SK-N-SH treated with all-trans-retinoic acid at 6 μM for 48 hours (cell line): ENCODE measurements around the gene EVC.

Experiments used
- ARNTL ChIP-seq: fragments of 450-650 bp; formaldehyde crosslinking; IDR thresholded peaks from 2 replicates; pipeline ENCODE4 v1.5.0; 2020; ENCODE audit warnings: low read depth, mild to moderate bottlenecking, moderate library complexity, borderline replicate concordance
- OSR1 ChIP-seq: fragments of 250-450 bp; sonication (Bioruptor Pico); IDR thresholded peaks from 2 replicates; pipeline ENCODE4 v1.8.0; 2022; ENCODE audit warnings: moderate library complexity, mild to moderate bottlenecking, inconsistent platforms
- RARB ChIP-seq: fragments of 250-450 bp; sonication (Bioruptor Pico); IDR thresholded peaks from 2 replicates; pipeline ENCODE4 v1.8.0; 2021; ENCODE audit warnings: mild to moderate bottlenecking, moderate library complexity
- ZFP3 ChIP-seq: fragments of 250-450 bp; sonication (Bioruptor Pico); IDR thresholded peaks from 2 replicates; pipeline ENCODE4 v1.5.0; 2020; ENCODE audit warnings: mild to moderate bottlenecking, moderate library complexity
- TF ChIP-seq, protein P1 (sequence below): fragments of 250-450 bp; sonication (Bioruptor Pico); IDR thresholded peaks from 2 replicates; pipeline ENCODE4 v1.8.0; 2020; ENCODE audit warnings: mild to moderate bottlenecking, moderate library complexity, borderline replicate concordance
- TF ChIP-seq, protein P2 (sequence below): fragments of 250-450 bp; sonication (Bioruptor Pico); IDR thresholded peaks from 2 replicates; pipeline ENCODE4 v1.5.0; 2020; ENCODE audit warnings: mild to moderate bottlenecking, moderate library complexity
- TF ChIP-seq, protein P3 (sequence below): fragments of 250-450 bp; sonication (Bioruptor Pico); IDR thresholded peaks from 2 replicates; pipeline ENCODE4 v1.8.0; 2021; ENCODE audit warnings: low read depth, mild to moderate bottlenecking, moderate library complexity, borderline replicate concordance

DNA sequence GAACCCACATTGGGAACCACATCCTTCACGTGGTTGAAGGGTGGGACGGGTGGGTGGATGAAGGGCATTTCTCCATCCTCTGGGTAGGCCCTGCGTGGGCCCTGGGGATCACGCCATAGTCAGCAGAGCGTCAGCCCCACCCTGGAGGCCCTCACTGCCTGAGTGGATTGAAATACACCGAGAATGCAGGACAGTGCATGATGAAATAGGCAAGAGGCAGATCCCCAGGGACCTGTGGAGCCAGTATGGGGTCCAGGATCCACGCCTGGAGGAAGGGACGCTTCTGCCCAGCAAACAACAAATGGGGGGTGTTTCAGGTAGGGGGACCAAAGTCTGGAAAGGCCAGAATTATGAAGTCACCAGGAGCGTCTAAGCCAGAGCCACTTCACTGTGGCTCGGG, 19.4 kb downstream of the EVC start:
- TF ChIP-seq, protein P1, sequence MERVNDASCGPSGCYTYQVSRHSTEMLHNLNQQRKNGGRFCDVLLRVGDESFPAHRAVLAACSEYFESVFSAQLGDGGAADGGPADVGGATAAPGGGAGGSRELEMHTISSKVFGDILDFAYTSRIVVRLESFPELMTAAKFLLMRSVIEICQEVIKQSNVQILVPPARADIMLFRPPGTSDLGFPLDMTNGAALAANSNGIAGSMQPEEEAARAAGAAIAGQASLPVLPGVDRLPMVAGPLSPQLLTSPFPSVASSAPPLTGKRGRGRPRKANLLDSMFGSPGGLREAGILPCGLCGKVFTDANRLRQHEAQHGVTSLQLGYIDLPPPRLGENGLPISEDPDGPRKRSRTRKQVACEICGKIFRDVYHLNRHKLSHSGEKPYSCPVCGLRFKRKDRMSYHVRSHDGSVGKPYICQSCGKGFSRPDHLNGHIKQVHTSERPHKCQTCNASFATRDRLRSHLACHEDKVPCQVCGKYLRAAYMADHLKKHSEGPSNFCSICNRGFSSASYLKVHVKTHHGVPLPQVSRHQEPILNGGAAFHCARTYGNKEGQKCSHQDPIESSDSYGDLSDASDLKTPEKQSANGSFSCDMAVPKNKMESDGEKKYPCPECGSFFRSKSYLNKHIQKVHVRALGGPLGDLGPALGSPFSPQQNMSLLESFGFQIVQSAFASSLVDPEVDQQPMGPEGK (CRISPR knock-in tag), result no peak
- TF ChIP-seq, protein P2, sequence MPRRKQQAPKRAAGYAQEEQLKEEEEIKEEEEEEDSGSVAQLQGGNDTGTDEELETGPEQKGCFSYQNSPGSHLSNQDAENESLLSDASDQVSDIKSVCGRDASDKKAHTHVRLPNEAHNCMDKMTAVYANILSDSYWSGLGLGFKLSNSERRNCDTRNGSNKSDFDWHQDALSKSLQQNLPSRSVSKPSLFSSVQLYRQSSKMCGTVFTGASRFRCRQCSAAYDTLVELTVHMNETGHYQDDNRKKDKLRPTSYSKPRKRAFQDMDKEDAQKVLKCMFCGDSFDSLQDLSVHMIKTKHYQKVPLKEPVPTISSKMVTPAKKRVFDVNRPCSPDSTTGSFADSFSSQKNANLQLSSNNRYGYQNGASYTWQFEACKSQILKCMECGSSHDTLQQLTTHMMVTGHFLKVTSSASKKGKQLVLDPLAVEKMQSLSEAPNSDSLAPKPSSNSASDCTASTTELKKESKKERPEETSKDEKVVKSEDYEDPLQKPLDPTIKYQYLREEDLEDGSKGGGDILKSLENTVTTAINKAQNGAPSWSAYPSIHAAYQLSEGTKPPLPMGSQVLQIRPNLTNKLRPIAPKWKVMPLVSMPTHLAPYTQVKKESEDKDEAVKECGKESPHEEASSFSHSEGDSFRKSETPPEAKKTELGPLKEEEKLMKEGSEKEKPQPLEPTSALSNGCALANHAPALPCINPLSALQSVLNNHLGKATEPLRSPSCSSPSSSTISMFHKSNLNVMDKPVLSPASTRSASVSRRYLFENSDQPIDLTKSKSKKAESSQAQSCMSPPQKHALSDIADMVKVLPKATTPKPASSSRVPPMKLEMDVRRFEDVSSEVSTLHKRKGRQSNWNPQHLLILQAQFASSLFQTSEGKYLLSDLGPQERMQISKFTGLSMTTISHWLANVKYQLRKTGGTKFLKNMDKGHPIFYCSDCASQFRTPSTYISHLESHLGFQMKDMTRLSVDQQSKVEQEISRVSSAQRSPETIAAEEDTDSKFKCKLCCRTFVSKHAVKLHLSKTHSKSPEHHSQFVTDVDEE (CRISPR knock-in tag), result no peak
- TF ChIP-seq ARNTL (CRISPR knock-in tag) (no peak), ZFP3 (CRISPR knock-in tag) (no peak), RARB (CRISPR knock-in tag) (no peak), OSR1 (CRISPR knock-in tag) (no peak)
- TF ChIP-seq, protein P3, sequence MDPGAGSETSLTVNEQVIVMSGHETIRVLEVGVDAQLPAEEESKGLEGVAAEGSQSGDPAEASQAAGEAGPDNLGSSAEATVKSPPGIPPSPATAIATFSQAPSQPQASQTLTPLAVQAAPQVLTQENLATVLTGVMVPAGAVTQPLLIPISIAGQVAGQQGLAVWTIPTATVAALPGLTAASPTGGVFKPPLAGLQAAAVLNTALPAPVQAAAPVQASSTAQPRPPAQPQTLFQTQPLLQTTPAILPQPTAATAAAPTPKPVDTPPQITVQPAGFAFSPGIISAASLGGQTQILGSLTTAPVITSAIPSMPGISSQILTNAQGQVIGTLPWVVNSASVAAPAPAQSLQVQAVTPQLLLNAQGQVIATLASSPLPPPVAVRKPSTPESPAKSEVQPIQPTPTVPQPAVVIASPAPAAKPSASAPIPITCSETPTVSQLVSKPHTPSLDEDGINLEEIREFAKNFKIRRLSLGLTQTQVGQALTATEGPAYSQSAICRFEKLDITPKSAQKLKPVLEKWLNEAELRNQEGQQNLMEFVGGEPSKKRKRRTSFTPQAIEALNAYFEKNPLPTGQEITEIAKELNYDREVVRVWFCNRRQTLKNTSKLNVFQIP (CRISPR knock-in tag), result no peak
